ENCODE results near the gene MED9.

MED9 gene

DNA sequence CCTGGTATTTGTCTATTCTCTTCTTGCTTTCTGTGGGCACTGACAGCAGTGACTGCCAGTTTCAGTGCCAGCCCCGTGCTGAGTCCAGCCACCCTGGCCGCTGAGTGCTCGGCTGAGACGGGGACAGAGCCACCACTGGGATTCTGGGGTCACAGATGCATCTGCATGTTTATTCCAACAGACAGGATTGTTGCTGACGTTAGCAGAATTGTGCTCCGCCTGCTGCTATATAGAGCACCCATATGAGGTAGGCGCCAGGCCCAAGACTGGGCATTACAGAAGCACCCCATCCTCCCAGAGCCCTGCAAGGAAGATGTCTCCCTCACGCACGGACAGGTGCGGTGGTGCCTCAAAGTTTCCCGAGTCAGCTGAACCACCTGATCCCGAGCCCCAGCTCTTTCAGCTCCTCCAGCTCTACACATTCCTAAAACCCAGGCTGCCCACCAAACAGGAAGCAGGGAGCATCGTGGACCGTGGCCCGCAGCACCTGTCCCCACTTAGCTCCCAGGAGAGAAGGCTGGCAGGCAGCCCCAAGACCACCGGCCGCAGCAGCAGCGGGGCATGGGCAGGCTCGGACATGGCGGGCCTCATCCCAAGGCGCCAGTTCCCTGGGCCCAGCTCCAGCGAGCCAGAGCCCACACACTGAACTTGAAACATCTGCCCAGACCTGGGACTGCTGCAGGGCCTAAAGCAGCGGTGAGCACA is 64.3 kb downstream of the MED9 start:
- DNase-seq = no peak

DNA sequence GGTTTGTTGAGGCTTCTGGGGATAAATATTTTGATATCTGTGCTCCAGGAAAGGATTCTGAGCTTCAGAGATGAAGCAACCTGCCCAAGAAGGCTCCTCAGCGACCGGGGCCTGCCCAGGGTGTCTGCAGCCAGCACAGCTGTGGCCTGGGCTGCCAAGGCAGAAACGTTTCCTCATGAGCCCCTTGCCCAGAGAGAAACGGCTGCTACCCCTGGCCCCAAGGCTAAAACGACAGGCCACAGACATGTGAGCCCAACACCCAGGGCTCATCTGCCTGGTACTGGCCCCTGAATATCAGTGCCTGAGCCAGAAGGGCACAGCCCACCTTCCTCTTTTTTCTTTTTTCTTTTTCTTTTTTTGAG is 64.8 kb downstream of the MED9 start:
- no peak for DNase-seq
